Activated CD4-positive, CD25-positive, alpha-beta regulatory T cell (primary cell): ENCODE data around the gene CIART.
"Not testable (repeated sequence)": the region's sequence is repeated elsewhere in the genome, so short reads cannot be mapped to it uniquely, and the experiment has no call there.

Experiments
- DNase-seq, 4 experiments: peaks; one replicate each; lab custom pipeline; 2025; lab: John Stamatoyannopoulos, UW

The CIART gene

DNA sequence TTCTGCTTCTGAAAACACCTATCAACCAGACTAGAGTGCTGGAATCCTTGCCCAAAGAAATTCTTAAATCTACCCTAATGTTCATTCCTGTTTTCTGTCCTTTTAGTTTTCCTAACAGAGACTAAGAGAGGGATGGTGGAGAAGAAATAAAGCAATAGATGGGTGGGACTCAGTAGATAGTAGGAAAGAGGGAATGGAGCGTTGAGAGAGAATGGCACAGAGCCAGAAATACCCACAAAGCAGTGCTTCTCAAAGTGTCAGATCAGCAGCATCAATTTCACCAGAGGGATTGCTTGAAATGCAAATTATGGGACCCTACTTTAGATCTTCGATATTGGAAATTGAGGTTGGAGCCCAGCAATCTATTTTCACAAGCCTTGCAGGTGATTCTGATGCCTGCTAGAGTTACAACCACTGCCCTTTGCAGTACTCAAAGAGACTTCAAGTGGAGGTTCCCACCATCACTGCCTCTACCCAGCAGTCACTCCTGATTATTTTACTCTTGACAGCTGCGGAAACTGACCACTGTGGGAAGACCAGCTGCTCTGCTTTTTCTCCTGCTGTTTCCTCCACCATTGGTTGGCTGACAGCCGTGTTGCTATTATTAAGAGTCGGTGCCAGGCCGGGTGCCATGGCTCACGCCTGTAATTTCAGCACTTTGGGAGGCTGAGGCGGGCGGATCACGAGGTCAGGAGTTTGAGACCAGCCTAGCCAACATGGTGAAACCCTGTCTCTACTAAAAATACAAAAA lies 27.6 kb downstream of the CIART start:
- no peak for DNase-seq

DNA sequence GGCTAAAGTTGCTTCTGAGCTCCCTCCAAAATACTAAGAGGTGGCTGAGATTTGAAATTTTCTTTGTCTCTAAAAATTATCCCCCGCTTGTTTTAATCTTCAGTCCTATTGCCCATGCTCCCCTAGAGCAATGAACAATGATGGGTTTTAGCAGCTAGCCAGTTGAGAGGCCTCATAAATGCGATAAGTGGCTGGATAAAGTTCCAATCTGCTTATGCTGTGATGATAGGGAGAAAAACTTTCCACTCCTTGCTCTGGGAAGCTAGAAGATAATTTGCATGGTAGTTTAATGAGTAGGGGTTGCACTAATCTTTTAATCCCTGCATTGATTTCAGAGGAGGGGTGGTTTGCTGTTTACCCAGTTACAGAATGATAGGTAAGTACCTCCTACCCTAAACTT lies 29.4 kb downstream of the CIART start:
- no peak for DNase-seq

DNA sequence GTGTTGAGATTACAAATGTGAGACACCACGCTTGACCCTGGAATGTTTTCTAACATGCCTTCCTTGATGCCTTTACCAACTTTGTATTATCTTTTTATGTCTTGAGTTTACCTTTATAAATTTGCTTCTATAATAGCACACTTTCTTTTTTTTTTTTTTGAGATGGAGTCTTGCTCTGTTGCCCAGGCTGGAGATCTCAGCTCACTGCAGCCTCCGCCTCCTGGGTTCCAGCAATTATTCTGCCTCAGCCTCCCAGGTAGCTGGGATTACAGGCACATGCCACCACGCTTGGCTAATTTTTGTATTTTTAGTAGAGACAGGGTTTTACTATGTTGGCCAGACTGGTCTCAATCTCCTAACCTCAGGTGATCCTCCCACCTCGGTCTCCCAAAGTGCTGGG lies 32.3 kb downstream of the CIART start:
- DNase-seq: not testable (repeated sequence)

DNA sequence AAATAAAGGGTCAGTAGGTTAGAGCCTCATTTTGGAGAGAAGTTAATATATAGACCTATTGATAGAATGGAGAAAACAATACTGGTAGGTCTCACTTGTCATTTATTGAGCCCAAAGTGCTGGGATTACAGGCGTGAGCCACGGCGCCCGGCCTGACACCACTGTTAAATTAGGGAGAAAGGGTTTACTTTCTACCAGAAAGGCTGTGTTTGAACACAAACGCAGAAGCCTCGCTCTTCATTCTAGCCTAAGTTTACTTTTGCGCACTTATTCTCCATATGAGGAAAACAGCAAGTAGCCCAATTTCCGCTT lies 38.3 kb downstream of the CIART start:
- DNase-seq: no peak

DNA sequence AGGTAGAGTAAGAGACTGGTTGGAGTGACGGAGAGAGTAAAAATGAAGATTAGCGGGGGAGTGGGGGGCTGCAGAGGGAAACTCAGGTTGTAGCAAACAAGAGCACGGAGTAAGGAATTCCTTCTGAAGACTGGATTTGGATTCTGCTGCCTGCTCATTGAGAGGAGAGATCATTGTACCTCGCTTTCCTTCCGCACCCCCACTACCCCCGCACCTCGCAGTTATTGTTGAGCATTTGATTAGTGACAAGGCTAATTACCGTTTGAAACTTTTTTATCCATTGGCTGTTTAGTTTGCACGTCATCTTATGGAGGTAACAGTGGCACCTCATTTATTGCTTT lies 39.4 kb downstream of the CIART start:
- DNase-seq: no peak

DNA sequence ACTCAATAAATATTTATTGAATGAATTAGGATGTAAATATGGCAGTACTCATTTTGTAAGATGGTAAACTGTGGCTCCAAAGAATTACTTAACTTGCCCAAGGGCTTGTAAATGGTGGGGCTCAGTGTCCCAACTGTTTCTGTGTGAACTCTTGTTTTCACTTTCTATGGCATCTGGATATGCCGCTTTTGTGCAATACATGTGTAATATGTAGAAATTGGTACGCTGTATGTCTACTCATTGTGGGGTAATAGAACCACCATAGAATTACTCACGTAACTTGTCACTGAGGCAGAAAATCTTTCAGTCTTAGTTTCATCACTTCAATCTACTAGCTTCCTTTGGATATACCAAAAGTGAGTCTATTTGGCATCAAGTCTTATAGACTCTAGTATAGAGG lies 40.0 kb downstream of the CIART start:
- DNase-seq: no peak

DNA sequence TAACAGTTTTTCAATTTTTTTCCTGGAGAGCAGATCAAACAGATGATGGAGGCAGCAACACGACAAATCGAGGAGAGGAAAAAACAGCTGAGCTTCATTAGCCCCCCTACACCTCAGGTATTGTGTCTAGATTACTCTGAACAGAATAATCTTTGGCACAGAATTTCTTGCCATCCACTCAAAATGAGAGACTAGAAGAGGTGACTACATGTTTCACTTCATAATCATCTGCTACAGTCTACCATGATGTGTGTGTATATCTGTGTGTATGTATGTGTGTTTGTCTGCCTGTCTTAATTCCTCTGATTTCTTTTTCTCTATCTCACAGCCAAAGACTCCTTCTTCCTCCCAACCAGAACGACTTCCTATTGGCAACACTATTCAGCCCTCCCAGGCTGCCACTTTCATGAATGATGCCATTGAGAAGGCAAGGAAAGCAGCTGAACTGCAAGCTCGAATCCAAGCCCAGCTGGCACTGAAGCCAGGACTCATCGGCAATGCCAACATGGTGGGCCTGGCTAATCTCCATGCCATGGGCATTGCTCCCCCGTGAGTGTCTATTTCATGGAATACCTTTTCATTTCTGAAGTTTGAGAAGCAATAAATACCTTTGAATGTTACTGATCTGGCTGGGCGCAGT lies 50.4 kb downstream of the CIART start:
- DNase-seq: no peak
